HG03469 (cell line): ENCODE measurements around the gene C9orf57.
"Not testable (repeated sequence)": the region's sequence is repeated elsewhere in the genome, so short reads cannot be mapped to it uniquely, and the experiment has no call there.

Experiments used
- ATAC-seq: cut with Tn5 transposase; IDR thresholded peaks from one replicate; pipeline ENCODE4 v1.9.1; 2021; ENCODE audit warnings: mild to moderate bottlenecking, moderate library complexity, moderate number of reproducible peaks; ENCODE audit not compliant: unreplicated experiment

Gene C9orf57

GRCh38 chr9:72025906-72026305 is 34.5 kb downstream of the C9orf57 start:
- no peak for ATAC-seq

GRCh38 chr9:72023596-72023995 is 36.8 kb downstream of the C9orf57 start:
- no peak for ATAC-seq

GRCh38 chr9:72022841-72023240 is 37.6 kb downstream of the C9orf57 start:
- ATAC-seq: no peak

DNA sequence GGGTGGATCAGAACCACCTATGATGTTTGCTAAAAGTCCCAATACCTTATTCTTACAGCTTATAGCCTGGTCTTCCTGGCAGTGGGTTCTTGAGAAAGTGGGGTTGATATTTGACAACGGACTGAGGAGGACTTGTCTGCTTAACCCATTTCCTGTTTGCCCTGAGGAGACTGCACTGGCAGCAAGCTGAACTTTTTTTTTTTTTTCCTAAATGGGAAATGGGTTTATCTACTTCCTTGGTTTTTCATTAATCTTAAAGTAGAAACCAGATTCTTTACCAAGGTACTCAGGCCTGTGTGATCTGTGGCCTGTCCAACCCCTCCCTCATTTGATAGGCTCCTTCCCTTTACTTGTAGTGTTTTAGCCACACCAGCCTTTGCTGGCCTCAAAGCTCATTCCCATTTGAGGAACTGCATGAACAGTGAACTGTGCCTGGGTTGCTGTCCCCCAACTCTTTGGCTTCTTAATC is 47.1 kb downstream of the C9orf57 start:
- no peak for ATAC-seq

- ATAC-seq: no peak
Measured at GRCh38 chr9:72012646-72013045, 47.8 kb downstream of the C9orf57 start.

DNA sequence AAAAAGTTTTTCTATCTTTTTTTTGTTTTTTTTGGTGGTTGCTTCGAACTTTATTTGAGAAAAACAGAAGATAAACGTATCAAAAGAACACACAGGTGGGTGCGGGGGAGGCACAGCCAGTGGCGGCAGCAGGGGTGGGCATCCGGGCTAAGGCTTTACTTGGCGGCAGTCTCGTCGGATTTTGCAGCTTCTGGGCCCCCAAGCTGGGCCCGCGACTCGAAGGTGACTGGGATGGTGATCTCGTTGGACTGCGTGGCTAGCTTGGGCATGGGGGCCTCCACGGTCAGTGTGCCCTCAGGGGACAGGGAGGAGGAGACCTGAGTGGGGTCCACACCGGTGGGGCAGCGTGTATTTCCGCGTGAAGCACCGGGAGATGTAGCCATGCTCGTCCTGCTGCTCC is 52.7 kb downstream of the C9orf57 start:
- ATAC-seq: not testable (repeated sequence)

DNA sequence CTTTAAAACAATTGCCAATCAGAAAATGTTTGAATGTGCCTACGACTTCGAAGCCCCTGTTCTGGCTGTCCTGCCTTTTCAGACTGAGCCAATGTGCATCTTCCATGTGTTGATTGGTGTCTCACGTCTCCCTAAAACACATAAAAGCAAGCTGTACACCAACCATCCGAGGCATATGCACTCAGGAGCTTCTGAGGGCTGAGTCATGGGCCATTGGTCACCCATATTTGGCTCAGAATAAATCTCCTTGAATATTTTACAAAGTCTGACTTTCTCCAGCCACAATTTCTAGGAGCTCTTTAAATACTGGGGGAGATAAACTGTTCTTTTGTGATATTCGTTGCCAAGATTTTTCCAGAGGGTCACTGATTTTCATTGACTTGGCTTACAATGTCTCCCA is 53.9 kb downstream of the C9orf57 start:
- ATAC-seq: no peak

DNA sequence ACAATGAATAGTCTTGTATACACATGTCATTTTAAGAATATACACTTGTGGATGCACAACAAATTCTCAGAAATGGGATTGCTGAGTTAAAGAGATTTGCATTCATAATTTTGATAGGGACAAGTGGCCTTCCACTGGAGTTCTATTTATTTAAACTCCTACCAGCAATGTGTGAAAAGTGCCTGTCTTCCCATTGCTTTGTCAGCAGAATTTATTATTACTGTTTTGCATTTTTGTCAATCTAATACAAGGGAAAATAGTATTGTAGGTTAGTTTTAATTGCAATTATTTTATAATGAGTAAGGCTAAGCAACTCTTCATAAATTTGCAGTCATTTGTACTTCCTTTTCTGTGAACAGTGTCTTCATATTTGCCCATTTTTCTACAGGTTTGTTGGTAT is 55.0 kb downstream of the C9orf57 start:
- no peak for ATAC-seq
